Activated CD8-positive, alpha-beta memory T cell treated with anti-CD3 and anti-CD28 coated beads for 4 hours (primary cell): ENCODE measurements around the gene PIK3R4.

Experiments
- DNase-seq, 2 donors: peaks; one replicate each; pipeline ENCODE4 v3.0.0-alpha.2; 2020; ENCODE audit warnings: low read depth in 2 of 2

Gene PIK3R4

GRCh38 chr3:130746246-130747039 lies at the start of gene PIK3R4:
Gene PIK3R4 (minus strand): TSS chr3:130746829. CDS start chr3:130745218, 1,611 bp downstream.
- peak; percentile 90 to 94 for DNase-seq

- DNase-seq = no peak
These were observed 48.8 kb upstream of the PIK3R4 start for GRCh38 chr3:130795396-130795795.

- no peak for DNase-seq
These were observed 45.6 kb upstream of the PIK3R4 start for GRCh38 chr3:130792246-130792645.

GRCh38 chr3:130789782-130790322 lies 43.2 kb upstream of the PIK3R4 start:
- DNase-seq = no peak

GRCh38 chr3:130787422-130788068 lies 40.9 kb upstream of the PIK3R4 start:
- DNase-seq = no peak

GRCh38 chr3:130786306-130786705 lies 39.7 kb upstream of the PIK3R4 start:
- DNase-seq = no peak

GRCh38 chr3:130783629-130784028 lies 37.0 kb upstream of the PIK3R4 start:
- no peak for DNase-seq

GRCh38 chr3:130779486-130779885 lies 32.9 kb upstream of the PIK3R4 start:
- no peak for DNase-seq

GRCh38 chr3:130779031-130779430 lies 32.4 kb upstream of the PIK3R4 start:
- no peak for DNase-seq

- no peak for DNase-seq
These were observed 26.7 kb upstream of the PIK3R4 start for GRCh38 chr3:130773366-130773765.

- DNase-seq = no peak
These were observed 25.5 kb upstream of the PIK3R4 start for GRCh38 chr3:130772129-130772528.

- no peak for DNase-seq
These were observed 24.0 kb upstream of the PIK3R4 start for GRCh38 chr3:130770644-130771043.

GRCh38 chr3:130761730-130762311 lies 15.2 kb upstream of the PIK3R4 start:
- no peak for DNase-seq

GRCh38 chr3:130760922-130761321 lies 14.3 kb upstream of the PIK3R4 start:
- no peak for DNase-seq

GRCh38 chr3:130759692-130760338 lies 13.2 kb upstream of the PIK3R4 start:
- DNase-seq = peak in 1 of 2 donors; percentile 36

- no peak for DNase-seq
These were observed 12.2 kb upstream of the PIK3R4 start for GRCh38 chr3:130758624-130759369.

- DNase-seq = no peak
These were observed 11.1 kb upstream of the PIK3R4 start for GRCh38 chr3:130757611-130758150.

GRCh38 chr3:130755666-130756065 lies 9.0 kb upstream of the PIK3R4 start:
- no peak for DNase-seq

GRCh38 chr3:130748981-130749380 lies 2.4 kb upstream of the PIK3R4 start:
- DNase-seq = no peak

GRCh38 chr3:130748467-130748861 lies 1.8 kb upstream of the PIK3R4 start:
- DNase-seq = no peak

GRCh38 chr3:130743354-130743753 lies 3.3 kb downstream of the PIK3R4 start:
- no peak for DNase-seq
